ENCODE measurements around the gene ESR2. TPM values are rescaled to one million over a fixed set of nuclear protein-coding genes. Genes with fewer than 3 reads are reported as not detected.

ESR2 gene
- total RNA-seq, 3 donors from 2014 or later = 0.98 to 2.2 (median 1.5) TPM

- Histone ChIP-seq H3K36me3 (no peaks in the 10 kb centered on the region), H3K27me3 (no peaks in the 10 kb centered on the region), H3K27ac (no peak overlapping the region), H3K4me3 (no peak overlapping the region), H3K9me3 (no peaks in the 10 kb centered on the region), H3K4me1 (no peaks in the 10 kb centered on the region)
- no peak for TF ChIP-seq POLR2A (IDR thresholded peaks at IDR 0.05)
- no peak for TF ChIP-seq POLR2AphosphoS5 (IDR thresholded peaks at IDR 0.05)
- TF ChIP-seq CTCF (IDR thresholded peaks at IDR 0.05) = no peak
- DNase-seq (ENCODE audit: low spot score in 2 of 2) = no peak
- intact Hi-C loops (cut with DNase I; ENCODE audit: low total_unique reads) = no loop called here
Observed at GRCh38 chr14:64109819-64110554, 184.2 kb downstream of the ESR2 start.

GRCh38 chr14:64107438-64107837, 186.7 kb downstream of the ESR2 start:
- Histone ChIP-seq H3K4me3 (no peak overlapping the region), H3K27me3 (no peaks in the 10 kb centered on the region), H3K4me1 (no peaks in the 10 kb centered on the region), H3K9me3 (no peaks in the 10 kb centered on the region), H3K36me3 (no peaks in the 10 kb centered on the region), H3K27ac (no peak overlapping the region)
- no peak for DNase-seq (ENCODE audit: low spot score in 2 of 2)
- intact Hi-C loops (cut with DNase I; ENCODE audit: low total_unique reads) = no loop called here
- TF ChIP-seq POLR2AphosphoS5 (IDR thresholded peaks at IDR 0.05) (no peak), POLR2A (IDR thresholded peaks at IDR 0.05) (no peak), CTCF (IDR thresholded peaks at IDR 0.05) (no peak)

GRCh38 chr14:64098120-64098519, 196.1 kb downstream of the ESR2 start:
- Histone ChIP-seq H3K27ac (no peak overlapping the region), H3K36me3 (peaks cover 10% of the 10 kb centered on the region), H3K9me3 (no peaks in the 10 kb centered on the region), H3K4me1 (no peaks in the 10 kb centered on the region), H3K27me3 (no peaks in the 10 kb centered on the region), H3K4me3 (no peak overlapping the region)
- intact Hi-C loops (cut with DNase I; ENCODE audit: low total_unique reads) = no loop called here
- no peak for DNase-seq (ENCODE audit: low spot score in 2 of 2)
- TF ChIP-seq POLR2AphosphoS5 (IDR thresholded peaks at IDR 0.05) (no peak), CTCF (IDR thresholded peaks at IDR 0.05) (no peak), POLR2A (IDR thresholded peaks at IDR 0.05) (no peak)

GRCh38 chr14:64095620-64096019, 198.6 kb downstream of the ESR2 start:
- Histone ChIP-seq H3K4me1 (no peaks in the 10 kb centered on the region), H3K27ac (no peak overlapping the region), H3K27me3 (no peaks in the 10 kb centered on the region), H3K9me3 (no peaks in the 10 kb centered on the region), H3K36me3 (peaks cover 10% of the 10 kb centered on the region), H3K4me3 (no peak overlapping the region)
- TF ChIP-seq POLR2AphosphoS5 (IDR thresholded peaks at IDR 0.05) (no peak), CTCF (IDR thresholded peaks at IDR 0.05) (no peak), POLR2A (IDR thresholded peaks at IDR 0.05) (no peak)
- intact Hi-C loops (cut with DNase I; ENCODE audit: low total_unique reads) = no loop called here
- no peak for DNase-seq (ENCODE audit: low spot score in 2 of 2)

GRCh38 chr14:64092940-64093339, 201.2 kb downstream of the ESR2 start:
- DNase-seq (ENCODE audit: low spot score in 2 of 2) = no peak
- Histone ChIP-seq H3K27ac (no peak overlapping the region), H3K9me3 (no peaks in the 10 kb centered on the region), H3K36me3 (peaks cover 3% of the 10 kb centered on the region), H3K27me3 (no peaks in the 10 kb centered on the region), H3K4me1 (no peaks in the 10 kb centered on the region), H3K4me3 (no peak overlapping the region)
- intact Hi-C loops (cut with DNase I; ENCODE audit: low total_unique reads) = no loop called here
- TF ChIP-seq POLR2AphosphoS5 (IDR thresholded peaks at IDR 0.05) = no peak
- TF ChIP-seq POLR2A (IDR thresholded peaks at IDR 0.05) = no peak
- no peak for TF ChIP-seq CTCF (IDR thresholded peaks at IDR 0.05)

Data from breast epithelium (tissue), 4 donors.